Keratinocyte (primary cell): ENCODE results near the gene SPIN1. TPM values are rescaled to one million over a fixed set of nuclear protein-coding genes. Genes with fewer than 3 reads are reported as not detected.

Source experiments
- DNase-seq: peaks from one replicate; pipeline ENCODE4 v3.0.0-alpha.2; 2011; ENCODE audit warnings: low read depth, missing footprints, low spot score
- FAIRE-seq: peaks from 2 replicates; lab custom pipeline; 2011; peaks lifted over from hg19 to GRCh38; lab: Jason Lieb, UNC
- H2AFZ ChIP-seq: 2 replicates; pipeline ENCODE4 v1.6.0; 2012; ENCODE audit warnings: low read length, control low read depth, inconsistent platforms; ENCODE audit not compliant: control insufficient read depth
- H3K27ac ChIP-seq: 2 replicates; pipeline ENCODE4 v1.5.1; 2011; ENCODE audit warnings: low read length; ENCODE audit not compliant: control insufficient read depth, insufficient read depth
- H3K27me3 ChIP-seq: 3 replicates; pipeline ENCODE4 v1.6.0; 2011; ENCODE audit warnings: low read length; ENCODE audit not compliant: control insufficient read depth, insufficient read depth; ENCODE audit errors: extremely low read depth
- H3K36me3 ChIP-seq, 2 experiments: 2 replicates in 1 of 2; 3 replicates in 1 of 2; pipeline ENCODE4 v1.5.1; 2011; ENCODE audit warnings: low read length in 2 of 2, mild to moderate bottlenecking in 1 of 2; ENCODE audit not compliant: control insufficient read depth in 2 of 2, insufficient read depth in 2 of 2; ENCODE audit errors: extremely low read depth in 1 of 2
- H3K4me1 ChIP-seq: 3 replicates; pipeline ENCODE4 v1.5.1; 2011; ENCODE audit warnings: low read length; ENCODE audit not compliant: control insufficient read depth, insufficient read depth; ENCODE audit errors: extremely low read depth
- H3K4me2 ChIP-seq: 3 replicates; pipeline ENCODE4 v1.6.0; 2011; ENCODE audit warnings: low read depth, low read length; ENCODE audit not compliant: control insufficient read depth, insufficient read depth; ENCODE audit errors: extremely low read depth
- H3K4me3 ChIP-seq, 3 experiments: fragments of 200-600 bp in 1 of 3; sonication (generic) in 1 of 3; 2 replicates in 2 of 3; 3 replicates in 1 of 3; pipeline ENCODE4 v1.5.1; 2011 to 2016; ENCODE audit warnings: low read length in 3 of 3, mild to moderate bottlenecking in 3 of 3, control low read depth in 2 of 3, inconsistent platforms in 1 of 3, low read depth in 1 of 3, mixed read lengths in 1 of 3, mixed run types in 1 of 3, moderate library complexity in 1 of 3; ENCODE audit not compliant: control insufficient read depth in 2 of 3, insufficient read depth in 2 of 3; ENCODE audit errors: extremely low read depth in 1 of 3
- H3K79me2 ChIP-seq: 2 replicates; pipeline ENCODE4 v1.6.0; 2012; ENCODE audit warnings: low read length; ENCODE audit not compliant: control insufficient read depth, insufficient read depth
- H3K9ac ChIP-seq: 3 replicates; pipeline ENCODE4 v1.6.0; 2011; ENCODE audit warnings: low read length; ENCODE audit not compliant: control insufficient read depth, insufficient read depth; ENCODE audit errors: extremely low read depth
- H3K9me1 ChIP-seq: 3 replicates; pipeline ENCODE4 v1.6.0; 2011; ENCODE audit warnings: low read length; ENCODE audit not compliant: control insufficient read depth, insufficient read depth; ENCODE audit errors: extremely low read depth
- H3K9me3 ChIP-seq: 2 replicates; pipeline ENCODE4 v1.5.1; 2012; ENCODE audit warnings: low read depth, low read length; ENCODE audit not compliant: control insufficient read depth
- H4K20me1 ChIP-seq: 3 replicates; pipeline ENCODE4 v1.6.0; 2011; ENCODE audit warnings: low read length; ENCODE audit not compliant: control insufficient read depth, insufficient read depth; ENCODE audit errors: extremely low read depth
- EZH2 ChIP-seq: IDR thresholded peaks from one replicate; pipeline ENCODE4 v1.6.1; 2012; ENCODE audit warnings: inconsistent platforms, mild to moderate bottlenecking, low read length, moderate library complexity
- dilution Hi-C: fragments of 300-500 bp; cut with MboI; formaldehyde crosslinking; loops from one replicate; pipeline ENCODE4 v1.7.0; 2020; ENCODE audit warnings: low sequenced_read_pairs; ENCODE audit not compliant: extremely low pct_ligation_motif_present
- polyA plus RNA-seq, 5 experiments: library from polyadenylated mRNA; depleted of rRNA in 3 of 5; stranded (reverse) in 3 of 5; stranded (forward) in 1 of 5; unstranded in 1 of 5; fragments of >200 nt; gene quantifications; 1 replicate in 1 of 5; 2 replicates in 3 of 5; 3 replicates in 1 of 5; pipeline versions ENCODE4 v1.2.1 to v1.2.3, GENCODE V29; 2011 to 2012; ENCODE audit warnings: missing spikeins in 2 of 5, low read depth in 1 of 5, low replicate concordance in 1 of 5
- TF ChIP-seq, protein P1 (sequence below), 3 experiments: IDR thresholded peaks in 1 of 3; conservative IDR thresholded peaks in 1 of 3; optimal IDR thresholded peaks in 1 of 3; 2 replicates in 2 of 3; 3 replicates in 1 of 3; pipeline versions ENCODE3 to v1.5.1; 2011; ENCODE audit warnings: low read length in 3 of 3, mild to moderate bottlenecking in 3 of 3, moderate library complexity in 2 of 3, control low read depth in 1 of 3, inconsistent platforms in 1 of 3; ENCODE audit not compliant: insufficient read depth in 2 of 3; ENCODE audit errors: extremely low read depth in 1 of 3

The SPIN1 gene
- polyA plus RNA-seq, 1 donor (not counting 4 experiments of a cell fraction or from before 2014, with no cell fraction given) = 68.8 TPM

DNA sequence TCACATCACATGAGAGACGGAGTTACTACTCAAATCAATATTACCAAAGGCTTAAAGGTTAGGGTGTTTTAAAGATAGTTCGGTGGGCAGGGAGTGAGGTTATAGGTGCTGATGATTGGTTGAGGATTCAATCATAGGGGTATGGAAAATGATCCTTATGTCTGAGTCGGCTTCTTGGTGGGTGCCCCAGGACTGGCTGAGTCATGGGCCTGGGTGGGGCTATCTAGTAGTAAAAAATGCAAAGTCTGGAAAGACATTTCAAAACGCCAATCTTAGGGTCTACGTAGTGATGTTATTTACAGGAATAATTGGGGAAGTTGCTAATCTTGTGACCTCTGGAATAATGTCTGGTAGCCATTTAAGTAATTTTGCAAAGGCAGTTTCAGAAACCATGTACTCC lies 15.2 kb upstream of the SPIN1 start:
- no peak for DNase-seq

DNA sequence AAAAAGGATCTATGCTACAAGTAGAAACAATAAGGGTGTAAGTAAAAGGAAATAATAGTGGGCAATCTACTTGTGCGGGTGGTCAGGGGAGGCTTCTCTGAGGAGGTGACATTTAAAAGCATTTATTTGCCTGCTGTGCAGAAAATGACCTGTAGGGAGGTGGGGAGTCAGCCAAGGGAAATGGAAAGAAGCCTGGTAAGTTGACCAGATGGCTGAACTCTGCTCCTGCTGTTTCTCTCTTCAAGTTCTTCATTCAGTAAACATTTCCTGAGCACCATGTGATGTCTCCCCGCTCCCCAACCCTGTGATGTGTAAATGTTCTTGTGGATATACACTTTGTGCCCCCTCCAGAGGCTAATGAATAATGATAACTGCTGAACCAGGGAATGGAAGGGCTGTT lies 9.9 kb upstream of the SPIN1 start:
- dilution Hi-C loops = no loop called here
- H3K79me2 ChIP-seq = no peaks in the 10 kb centered on the region
- no peak overlapping the region for H2AFZ ChIP-seq
- H3K27me3 ChIP-seq = no peaks in the 10 kb centered on the region
- no peaks in the 10 kb centered on the region for H4K20me1 ChIP-seq
- H3K4me2 ChIP-seq = no peak overlapping the region
- no peaks in the 10 kb centered on the region for H3K9me1 ChIP-seq
- DNase-seq (no peak), FAIRE-seq (no peak)
- no peak overlapping the region for H3K27ac ChIP-seq
- H3K4me1 ChIP-seq = no peaks in the 10 kb centered on the region
- H3K4me3 ChIP-seq = no peak overlapping the region
- no peaks in the 10 kb centered on the region for H3K9me3 ChIP-seq
- H3K36me3 ChIP-seq = no peaks in the 10 kb centered on the region
- TF ChIP-seq, protein P1, sequence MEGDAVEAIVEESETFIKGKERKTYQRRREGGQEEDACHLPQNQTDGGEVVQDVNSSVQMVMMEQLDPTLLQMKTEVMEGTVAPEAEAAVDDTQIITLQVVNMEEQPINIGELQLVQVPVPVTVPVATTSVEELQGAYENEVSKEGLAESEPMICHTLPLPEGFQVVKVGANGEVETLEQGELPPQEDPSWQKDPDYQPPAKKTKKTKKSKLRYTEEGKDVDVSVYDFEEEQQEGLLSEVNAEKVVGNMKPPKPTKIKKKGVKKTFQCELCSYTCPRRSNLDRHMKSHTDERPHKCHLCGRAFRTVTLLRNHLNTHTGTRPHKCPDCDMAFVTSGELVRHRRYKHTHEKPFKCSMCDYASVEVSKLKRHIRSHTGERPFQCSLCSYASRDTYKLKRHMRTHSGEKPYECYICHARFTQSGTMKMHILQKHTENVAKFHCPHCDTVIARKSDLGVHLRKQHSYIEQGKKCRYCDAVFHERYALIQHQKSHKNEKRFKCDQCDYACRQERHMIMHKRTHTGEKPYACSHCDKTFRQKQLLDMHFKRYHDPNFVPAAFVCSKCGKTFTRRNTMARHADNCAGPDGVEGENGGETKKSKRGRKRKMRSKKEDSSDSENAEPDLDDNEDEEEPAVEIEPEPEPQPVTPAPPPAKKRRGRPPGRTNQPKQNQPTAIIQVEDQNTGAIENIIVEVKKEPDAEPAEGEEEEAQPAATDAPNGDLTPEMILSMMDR (optimal IDR thresholded peaks at IDR 0.05 in 1 of 3, IDR thresholded peaks at IDR 0.05 in 1 of 3, conservative IDR thresholded peaks at IDR 0.05 in 1 of 3; ENCODE audit: extremely low read depth in 1 of 3, insufficient read depth in 2 of 3, low read length in 3 of 3) = no peak
- TF ChIP-seq EZH2 = no peak
- H3K9ac ChIP-seq = no peak overlapping the region

More for the DNA sequence above, 15.2 kb upstream of the SPIN1 start:
- no peaks in the 10 kb centered on the region for H3K79me2 ChIP-seq
- no peak for FAIRE-seq
- no peak overlapping the region for H3K4me2 ChIP-seq
- no peaks in the 10 kb centered on the region for H3K36me3 ChIP-seq
- H3K9me1 ChIP-seq = no peaks in the 10 kb centered on the region
- H4K20me1 ChIP-seq = no peaks in the 10 kb centered on the region
- H3K9me3 ChIP-seq = peaks cover 2% of the 10 kb centered on the region
- no peak overlapping the region for H3K4me3 ChIP-seq
- dilution Hi-C loops = no loop called here
- no peak overlapping the region for H3K9ac ChIP-seq
- no peak overlapping the region for H2AFZ ChIP-seq
- H3K27me3 ChIP-seq = no peaks in the 10 kb centered on the region
- H3K4me1 ChIP-seq = peaks cover 2% of the 10 kb centered on the region
- TF ChIP-seq EZH2 = no peak
- TF ChIP-seq, protein P1 (optimal IDR thresholded peaks at IDR 0.05 in 1 of 3, IDR thresholded peaks at IDR 0.05 in 1 of 3, conservative IDR thresholded peaks at IDR 0.05 in 1 of 3; ENCODE audit: extremely low read depth in 1 of 3, insufficient read depth in 2 of 3, low read length in 3 of 3) = no peak
- H3K27ac ChIP-seq = no peak overlapping the region
